Anterior cingulate cortex (tissue), 58 donors: ENCODE measurements around the gene SNAPC4.
A peak's percentile ranks its signal among the peaks of the same experiment; 100 is the strongest.

Experiments
- DNase-seq, 58 donors: peaks; one replicate each; lab custom pipeline; 2025; lab: John Stamatoyannopoulos, UW

The SNAPC4 gene

DNA sequence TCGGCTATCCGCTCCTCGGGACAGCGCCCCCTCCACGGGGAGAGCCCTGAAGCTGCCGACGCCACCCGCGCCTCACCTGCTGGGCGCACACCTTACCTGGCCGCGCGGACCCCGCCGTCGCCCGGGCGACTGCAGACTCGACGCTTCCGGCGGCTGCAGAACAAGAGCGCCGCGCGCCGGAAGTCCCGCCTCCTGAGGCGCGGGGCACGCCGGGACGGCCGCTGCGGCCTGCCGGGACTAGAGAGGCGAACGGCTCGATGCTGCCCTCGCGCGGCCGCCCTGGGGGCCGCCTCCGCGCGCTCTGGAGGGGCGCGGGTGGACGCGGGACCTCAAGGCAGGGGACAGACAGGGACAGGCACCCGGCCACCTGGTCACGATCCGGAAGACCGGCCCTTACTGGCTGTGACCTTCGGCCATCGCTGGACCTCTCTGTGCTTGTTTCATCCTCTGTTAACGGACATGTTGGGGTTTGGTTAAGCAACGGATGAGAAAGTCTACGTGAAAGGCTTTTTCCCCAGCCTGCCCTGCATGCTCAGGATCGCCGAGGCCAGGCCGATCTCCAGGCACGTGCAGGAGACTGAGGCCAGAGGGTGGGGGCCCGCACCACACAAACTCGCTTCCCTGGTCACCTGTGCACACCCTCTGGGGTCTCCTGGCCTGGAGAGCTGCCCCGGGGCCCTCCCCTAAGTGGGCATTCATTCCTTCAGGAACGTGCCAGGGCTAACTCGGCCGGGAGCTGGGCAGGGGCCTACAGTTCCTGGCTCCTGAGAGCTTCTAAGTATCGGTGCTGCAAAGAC lies at the start of gene SNAPC4:
Gene SNAPC4 (minus strand): TSS at position 133 of the 797 bp plus-strand sequence. CDS start 1,742 bp downstream, outside the sequence.
- DNase-seq = peak in 57 of 58 donors; percentile 9 to 88 (median 70)

- peak in 3 of 58 donors; percentile 6 to 30 (median 26) for DNase-seq
Observed at GRCh38 chr9:136448655-136449054, 48.7 kb upstream of the SNAPC4 start.

GRCh38 chr9:136447173-136447778 lies 47.3 kb upstream of the SNAPC4 start:
- DNase-seq = no peak

- DNase-seq = no peak
Observed at GRCh38 chr9:136445799-136446198, 45.8 kb upstream of the SNAPC4 start.

DNA sequence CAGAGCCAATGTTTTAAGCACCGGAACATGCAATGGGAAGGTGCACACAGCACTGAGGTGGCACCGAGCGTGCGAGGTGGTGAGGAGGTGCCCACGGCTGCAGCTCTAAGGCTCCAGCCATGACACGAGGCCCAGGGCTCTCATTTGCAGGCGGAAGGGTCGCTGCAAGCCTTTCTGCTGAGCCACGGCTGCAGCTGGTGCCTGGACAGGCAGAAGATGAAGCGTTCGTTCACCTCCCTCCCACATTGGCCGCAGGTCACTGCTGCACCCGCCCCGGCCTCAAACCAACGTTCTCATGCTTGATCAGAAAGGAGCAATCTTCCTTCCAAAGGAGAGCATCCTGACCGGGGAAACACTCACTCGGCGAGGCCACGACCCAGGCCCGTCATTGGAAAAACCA lies 44.1 kb upstream of the SNAPC4 start:
- DNase-seq = no peak

DNA sequence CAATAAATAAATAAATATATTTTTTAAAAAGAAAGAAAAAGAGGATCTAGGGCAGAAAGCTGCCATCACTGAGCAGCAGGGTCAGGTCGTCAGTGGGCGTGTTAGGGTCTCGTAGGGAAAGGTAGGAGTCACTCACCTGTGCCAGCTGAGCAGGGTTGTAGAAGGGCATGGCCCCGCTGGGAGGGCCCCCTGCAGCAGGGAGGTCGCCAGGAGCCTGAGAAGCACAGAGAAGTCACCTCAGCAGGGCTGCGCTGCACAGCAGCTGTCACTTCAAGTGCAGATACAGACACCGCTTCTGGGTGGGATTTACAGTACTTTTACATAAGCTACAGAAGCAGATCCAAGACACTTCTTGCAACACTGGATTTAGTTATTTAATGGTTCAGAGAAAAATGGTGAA lies 43.7 kb upstream of the SNAPC4 start:
- no peak for DNase-seq

DNA sequence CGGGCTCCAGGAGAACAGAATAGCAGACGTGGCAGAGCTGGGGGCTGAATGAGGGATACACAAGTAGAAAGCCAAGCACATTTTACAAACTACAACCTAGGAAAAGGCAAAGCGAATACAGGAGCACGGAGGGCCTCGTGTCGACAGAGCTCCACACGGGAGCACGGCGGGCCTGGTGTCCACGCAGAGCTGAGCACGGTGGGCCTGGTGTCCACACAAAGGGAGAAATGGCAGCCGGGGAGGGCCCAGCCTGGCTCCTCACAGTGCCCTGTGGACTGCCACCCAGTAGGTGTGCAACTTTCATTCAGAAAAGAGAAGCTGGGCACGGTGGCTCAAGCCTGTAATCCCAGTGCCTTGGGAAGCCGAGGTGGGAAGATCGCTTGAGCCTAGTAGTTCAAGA lies 43.1 kb upstream of the SNAPC4 start:
- DNase-seq = no peak

DNA sequence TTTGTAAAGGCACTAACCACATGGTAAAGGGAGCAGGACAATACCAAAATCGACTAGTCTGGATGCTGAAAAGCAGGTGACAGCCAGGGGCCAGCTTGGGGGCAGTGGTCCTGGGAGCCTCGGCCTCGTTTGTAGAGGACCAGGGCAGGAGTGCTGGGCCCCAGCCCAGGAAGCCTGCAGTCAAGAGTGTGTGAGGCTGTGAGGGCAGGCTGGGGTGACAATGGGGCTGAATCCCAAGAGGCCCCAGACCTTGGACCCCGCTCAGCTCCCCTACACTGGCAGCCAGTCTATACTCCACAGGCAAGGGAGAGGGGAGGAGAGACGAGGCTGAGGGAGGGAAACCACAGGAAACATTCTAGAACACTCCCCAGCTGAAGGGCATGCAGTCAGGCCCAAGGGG lies 42.3 kb upstream of the SNAPC4 start:
- DNase-seq = no peak

DNA sequence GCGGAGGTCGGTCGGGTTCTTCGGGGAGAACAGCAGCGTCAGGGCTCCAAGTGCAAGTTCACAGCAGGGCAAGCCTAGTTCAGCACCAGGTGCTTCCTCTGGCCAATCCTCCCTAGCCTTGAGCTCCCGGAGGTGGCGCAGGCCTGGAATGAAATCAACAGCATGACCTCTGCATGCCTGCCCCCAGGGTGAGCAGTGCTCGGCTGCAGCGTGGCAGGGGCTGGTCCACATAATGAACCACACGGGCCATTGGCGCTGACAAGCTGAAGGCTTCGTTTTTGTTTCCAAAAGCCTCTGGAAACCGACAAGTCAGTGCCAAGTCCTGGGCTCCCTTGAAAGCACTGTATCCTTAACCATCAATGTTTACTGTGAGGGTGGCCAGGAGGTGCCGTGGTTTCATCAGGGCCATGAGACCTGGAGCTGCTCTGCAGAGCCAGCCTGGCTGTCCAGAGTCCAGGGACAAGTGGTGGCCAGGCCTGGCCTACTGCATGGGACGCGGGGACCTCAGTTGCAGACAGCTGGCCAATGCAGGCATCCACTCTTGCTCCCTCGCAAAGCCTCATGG lies 41.8 kb upstream of the SNAPC4 start:
- DNase-seq = peak in 1 of 58 donors; percentile 32

- DNase-seq = no peak
Observed at GRCh38 chr9:136441191-136441680, 41.3 kb upstream of the SNAPC4 start.

DNA sequence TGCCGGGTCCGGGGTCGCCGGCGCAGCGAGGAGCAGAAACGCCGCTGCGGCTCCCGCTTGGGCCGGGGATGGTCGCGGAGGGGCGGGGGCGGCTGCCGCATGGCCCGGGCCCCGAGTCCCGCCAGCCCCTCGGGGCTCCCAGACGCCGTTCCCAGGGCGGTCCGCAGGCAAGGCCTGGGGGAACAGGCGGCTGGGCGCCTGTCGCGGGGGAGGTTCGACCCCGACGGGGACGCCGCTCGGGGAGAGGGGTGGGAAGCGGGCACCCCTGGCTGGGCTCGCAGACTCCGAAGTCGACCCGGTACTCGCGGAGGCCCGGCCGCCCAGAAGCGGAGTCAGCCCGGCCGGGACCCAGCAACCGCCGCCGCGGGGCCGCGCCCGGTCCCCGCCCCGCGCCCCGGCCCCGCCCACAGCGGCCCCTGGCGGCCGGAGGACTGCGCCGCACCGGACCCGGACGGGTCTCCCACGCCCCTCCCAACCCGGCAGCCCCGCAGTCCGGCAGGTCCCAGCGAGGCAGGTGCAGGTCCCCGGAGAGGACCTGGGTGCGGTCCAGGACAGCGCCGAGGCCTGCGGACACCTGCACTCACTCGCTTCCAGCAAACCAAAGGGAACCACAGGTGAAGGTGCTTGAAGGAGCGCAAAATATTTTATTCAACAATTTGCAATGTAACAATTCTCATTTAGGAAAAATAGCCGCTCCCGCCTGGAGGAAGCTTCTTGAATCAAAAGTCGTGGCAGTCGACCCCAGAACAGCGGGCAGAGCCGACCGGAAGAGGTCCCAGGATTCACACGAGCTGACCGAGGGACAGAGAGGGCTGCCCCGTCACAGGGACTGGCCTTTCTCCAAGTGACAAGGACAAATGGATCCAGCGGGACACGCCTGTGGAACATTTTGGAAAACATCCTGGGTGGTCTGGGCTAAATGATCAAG lies 39.8 kb upstream of the SNAPC4 start, which contains the start of gene INPP5E:
Gene INPP5E (minus strand): TSS at position 365 of the 928 bp plus-strand sequence. CDS start 426 bp downstream, outside the sequence.
- peak in 50 of 58 donors; percentile 5 to 68 (median 42) for DNase-seq

DNA sequence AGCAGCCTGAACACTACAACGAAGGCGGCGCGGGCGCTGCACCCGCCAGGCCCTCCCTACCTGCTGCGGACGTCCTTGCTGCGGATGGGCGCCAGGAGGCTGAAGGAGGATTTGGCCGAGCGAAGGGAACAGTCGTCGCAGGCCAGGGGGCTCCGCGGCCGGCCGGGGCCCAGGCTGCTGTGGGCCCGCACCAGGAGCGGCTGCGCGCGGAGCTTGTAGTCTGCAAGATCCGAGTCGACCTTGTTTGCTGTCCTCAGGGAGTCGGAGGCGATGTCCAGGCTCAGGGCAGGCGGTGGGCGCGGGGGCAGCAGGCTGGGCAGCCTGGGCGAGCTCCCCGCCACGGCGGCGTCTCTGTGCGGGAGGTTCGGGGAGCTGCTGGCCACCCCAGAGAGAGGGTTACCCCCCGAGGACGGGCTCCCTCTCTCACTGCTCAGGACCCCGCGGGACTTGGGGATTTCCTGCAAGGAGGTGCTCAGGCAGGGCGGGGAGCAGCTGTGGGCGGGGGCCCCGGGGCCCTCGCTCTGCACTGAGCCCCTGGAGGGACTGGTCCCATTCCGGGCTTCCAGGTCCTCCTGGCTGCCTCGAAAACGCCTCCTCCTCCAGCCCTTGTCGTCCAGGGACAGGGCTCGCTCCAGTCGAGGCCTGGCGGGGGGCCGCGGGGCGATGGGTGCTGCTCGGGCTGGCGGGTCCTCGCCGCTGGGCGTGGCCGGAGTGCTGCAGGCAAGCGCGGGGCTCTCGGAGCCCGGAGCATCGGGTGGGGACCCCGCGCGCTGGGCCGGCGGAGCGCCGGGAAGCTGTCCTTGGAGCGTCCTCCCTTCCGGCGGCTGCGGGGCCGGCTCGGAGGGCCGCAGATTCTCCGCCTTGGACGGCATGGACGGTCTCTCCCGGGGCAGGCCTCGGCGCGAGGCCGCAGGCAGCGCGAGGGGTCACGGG lies 38.8 kb upstream of the SNAPC4 start:
- peak in 1 of 58 donors; percentile 22 for DNase-seq

DNA sequence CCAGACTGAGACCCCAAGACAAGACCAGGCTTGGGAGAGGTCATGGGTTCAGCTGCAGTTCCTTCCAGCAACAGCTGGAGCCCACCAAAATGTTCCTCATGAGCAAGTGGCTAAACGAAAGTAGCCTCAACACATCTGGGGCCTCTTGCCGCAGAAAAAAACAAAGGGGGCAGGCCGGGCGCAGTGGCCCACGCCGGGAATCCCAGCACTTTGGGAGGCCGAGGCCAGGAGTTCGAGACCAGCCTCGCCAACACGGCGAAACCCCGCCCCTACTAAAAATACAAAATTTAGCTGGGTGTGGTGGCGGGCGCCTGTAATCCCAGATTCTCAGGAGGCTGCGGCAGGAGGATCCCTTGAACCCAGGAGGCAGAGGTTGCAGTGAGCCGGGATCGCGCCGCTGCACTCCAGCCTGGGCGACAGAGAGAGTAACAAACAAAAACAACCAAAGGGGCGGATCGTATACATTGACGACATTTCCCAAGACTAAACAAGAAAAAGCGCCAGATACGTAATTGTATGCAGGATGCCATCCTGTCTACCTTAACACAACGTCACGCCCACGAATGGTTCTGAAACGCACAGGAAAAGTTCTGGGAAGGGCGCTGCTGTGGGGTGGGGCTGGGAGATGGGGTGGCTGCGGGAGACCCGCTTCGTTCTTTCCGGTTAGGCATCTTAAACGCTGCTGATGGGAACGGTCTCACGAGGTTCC lies 38.0 kb upstream of the SNAPC4 start:
- DNase-seq = peak in 1 of 58 donors; percentile 17

- DNase-seq = no peak
Observed at GRCh38 chr9:136437430-136437829, 37.5 kb upstream of the SNAPC4 start.

DNA sequence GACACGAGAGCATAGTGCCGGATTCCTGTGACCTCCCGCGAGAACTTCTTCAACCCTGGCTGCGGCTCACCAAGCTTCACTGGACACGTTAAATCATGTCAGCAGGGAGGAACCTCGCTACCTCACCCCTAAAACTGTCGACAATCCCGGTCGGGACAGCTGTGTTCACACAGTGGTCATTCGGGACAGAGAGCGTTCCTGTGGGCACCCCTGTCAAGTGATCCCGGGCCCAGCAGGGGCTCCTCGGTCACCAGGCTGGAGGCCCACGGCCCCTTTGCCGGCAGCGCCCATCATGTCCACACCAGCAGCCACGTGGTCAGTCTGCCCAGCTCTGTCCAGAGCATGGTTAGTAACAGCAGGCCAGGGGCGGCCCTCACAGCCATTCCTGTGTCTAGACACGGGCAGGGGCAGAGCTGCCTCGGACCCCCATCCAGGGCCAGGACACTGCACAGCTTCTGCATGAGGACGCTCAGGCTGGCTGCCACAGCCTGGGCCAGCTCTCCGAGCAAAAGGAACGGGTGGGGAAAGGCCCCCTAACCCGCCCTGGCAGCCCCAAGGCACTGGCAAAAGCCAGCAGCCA lies 36.2 kb upstream of the SNAPC4 start:
- no peak for DNase-seq

- no peak for DNase-seq
Observed at GRCh38 chr9:136434580-136435169, 34.7 kb upstream of the SNAPC4 start.

- DNase-seq = no peak
Observed at GRCh38 chr9:136433849-136434579, 34.0 kb upstream of the SNAPC4 start.
